Liver (tissue), 9 donors: ENCODE measurements around the gene MAP3K4. TPM values are rescaled to one million over a fixed set of nuclear protein-coding genes. Genes with fewer than 3 reads are reported as not detected.

ENCODE experiments used
- DNase-seq: peaks from one replicate; pipeline ENCODE4 v3.0.0-alpha.2; 2017; ENCODE audit warnings: low spot score
- H3K27ac ChIP-seq, 2 donors: one replicate each; pipeline ENCODE4 v1.7.0; 2013; ENCODE audit warnings: inconsistent platforms in 2 of 2, low read length in 2 of 2, control low read depth in 1 of 2, low read depth in 1 of 2, mild to moderate bottlenecking in 1 of 2
- H3K27me3 ChIP-seq, 4 donors: one replicate each; pipeline versions ENCODE4 v1.6.1 to v1.7.0; 2013; ENCODE audit warnings: low read length in 3 of 4, inconsistent platforms in 1 of 4, mild to moderate bottlenecking in 1 of 4, moderate library complexity in 1 of 4; ENCODE audit not compliant: control insufficient read depth in 4 of 4, insufficient read depth in 4 of 4
- H3K36me3 ChIP-seq, 4 donors: one replicate each; pipeline versions ENCODE4 v1.6.1 to v1.7.0; 2013; ENCODE audit warnings: low read length in 3 of 4, mild to moderate bottlenecking in 3 of 4, low read depth in 1 of 4, moderate library complexity in 1 of 4; ENCODE audit not compliant: control insufficient read depth in 4 of 4, insufficient read depth in 3 of 4
- H3K4me1 ChIP-seq, 4 donors: one replicate each; pipeline versions ENCODE4 v1.6.1 to v1.7.0; 2013; ENCODE audit warnings: low read length in 3 of 4, mild to moderate bottlenecking in 3 of 4, moderate library complexity in 1 of 4; ENCODE audit not compliant: control insufficient read depth in 4 of 4, insufficient read depth in 4 of 4
- H3K4me3 ChIP-seq, 3 donors: one replicate each; pipeline versions ENCODE4 v1.6.1 to v1.7.0; 2013; ENCODE audit warnings: low read length in 3 of 3, control low read depth in 1 of 3, low read depth in 1 of 3, mild to moderate bottlenecking in 1 of 3
- H3K9ac ChIP-seq, 2 donors: one replicate each; pipeline ENCODE4 v1.7.0; 2013; ENCODE audit warnings: low read length in 2 of 2, mild to moderate bottlenecking in 2 of 2, moderate library complexity in 2 of 2, control low read depth in 1 of 2, low read depth in 1 of 2
- H3K9me3 ChIP-seq, 4 donors: one replicate each; pipeline versions ENCODE4 v1.6.1 to v1.7.0; 2013; ENCODE audit warnings: low read length in 3 of 4; ENCODE audit not compliant: control insufficient read depth in 4 of 4
- ATF3 ChIP-seq: IDR thresholded peaks from 2 replicates; pipeline ENCODE4 v1.6.1; 2016; ENCODE audit warnings: antibody characterized with exemption
- CTCF ChIP-seq: fragments of 150-350 bp; IDR thresholded peaks from 2 replicates; pipeline ENCODE4 v1.5.1; 2017; ENCODE audit warnings: improper control_type of control experiment, low read depth, low read length; ENCODE audit not compliant: missing input control
- FOXA1 ChIP-seq: IDR thresholded peaks from 2 replicates; pipeline ENCODE4 v1.6.1; 2016; ENCODE audit warnings: antibody characterized with exemption
- FOXA2 ChIP-seq: IDR thresholded peaks from 2 replicates; pipeline ENCODE4 v1.6.1; 2016; ENCODE audit warnings: antibody characterized with exemption
- GABPA ChIP-seq, 2 donors: IDR thresholded peaks in 1 of 2; conservative IDR thresholded peaks in 1 of 2; 2 replicates each; pipeline ENCODE4 v1.6.1; 2016; ENCODE audit warnings: antibody characterized with exemption in 2 of 2, mild to moderate bottlenecking in 1 of 2, moderate library complexity in 1 of 2
- HNF4A ChIP-seq, 2 donors: conservative IDR thresholded peaks; 2 replicates each; pipeline ENCODE4 v1.6.1; 2016; ENCODE audit warnings: antibody characterized with exemption in 2 of 2, mild to moderate bottlenecking in 2 of 2
- HNF4G ChIP-seq: IDR thresholded peaks from 2 replicates; pipeline ENCODE4 v1.6.1; 2016; ENCODE audit warnings: antibody characterized with exemption
- JUND ChIP-seq, 2 donors: IDR thresholded peaks; 2 replicates each; pipeline ENCODE4 v1.6.1; 2016; ENCODE audit warnings: antibody characterized with exemption in 2 of 2
- NR2F2 ChIP-seq: IDR thresholded peaks from 2 replicates; pipeline ENCODE4 v1.6.1; 2016; ENCODE audit warnings: antibody characterized with exemption
- RAD21 ChIP-seq, 2 donors: IDR thresholded peaks; 2 replicates each; pipeline ENCODE4 v1.6.1; 2016; ENCODE audit warnings: antibody characterized with exemption in 2 of 2, mild to moderate bottlenecking in 2 of 2
- RXRA ChIP-seq, 2 donors: IDR thresholded peaks; 2 replicates each; pipeline ENCODE4 v1.6.1; 2017 to 2018; ENCODE audit warnings: antibody characterized with exemption in 2 of 2, mild to moderate bottlenecking in 1 of 2
- SP1 ChIP-seq: IDR thresholded peaks from 2 replicates; pipeline ENCODE4 v1.6.1; 2018; ENCODE audit warnings: antibody characterized with exemption, mild to moderate bottlenecking
- TAF1 ChIP-seq: conservative IDR thresholded peaks from 2 replicates; pipeline ENCODE4 v1.6.1; 2016; ENCODE audit warnings: antibody characterized with exemption, mild to moderate bottlenecking
- YY1 ChIP-seq: IDR thresholded peaks from 2 replicates; pipeline ENCODE4 v1.6.1; 2016; ENCODE audit warnings: antibody characterized with exemption, mild to moderate bottlenecking
- WGBS: extraction: QIAGEN DNeasy Blood & Tissue Kit; methylation state at CpG from one replicate; pipeline ENCODE4 v1.1.7; 2013; 5-methylcytosine and 5-hydroxymethylcytosine counted together
- polyA plus RNA-seq, 2 donors: library from polyadenylated mRNA; stranded (reverse) in 1 of 2; unstranded in 1 of 2; fragments of 200-250 nt in 1 of 2; fragments of >200 nt in 1 of 2; fragmentation: Nextera tagmentation in 1 of 2; extraction: Ambion mirVana in 1 of 2; gene quantifications; one replicate each; pipeline versions ENCODE4 v1.2.1 to v1.2.3, GENCODE V29; 2013 to 2015
- total RNA-seq, 2 donors: library from RNA; depleted of rRNA; stranded (reverse); fragments of >200 nt; gene quantifications; one replicate each; pipeline ENCODE4 v1.2.3, GENCODE V29; 2014
- TF ChIP-seq, protein P1 (sequence below): IDR thresholded peaks from 2 replicates; pipeline ENCODE4 v1.6.1; 2016; ENCODE audit warnings: antibody characterized with exemption
- TF ChIP-seq, protein P2 (sequence below): IDR thresholded peaks from 2 replicates; pipeline ENCODE4 v1.6.1; 2016; ENCODE audit warnings: antibody characterized with exemption
- TF ChIP-seq, protein P3 (sequence below): IDR thresholded peaks from 2 replicates; pipeline ENCODE4 v1.6.1; 2016; ENCODE audit warnings: antibody characterized with exemption, mild to moderate bottlenecking
- donor health status: healthy.
- donor health status: healthy.
- donor health status: healthy.
- donor health status: healthy.
- donor health status: healthy.

Gene MAP3K4
- total and polyA plus RNA-seq, 4 donors: 4.3 to 20.0 (median 11.7) TPM

GRCh38 chr6:161100072-161100471 lies 108.5 kb downstream of the MAP3K4 start:
- DNase-seq: no peak
- H3K36me3 ChIP-seq: peaks cover 9 to 45% (median 29%) of the 10 kb centered on the region in 4 donors
- 90% methylated on average over 8 of the region's 8 CpGs for WGBS

More at GRCh38 chr6:161100072-161100471, 108.5 kb downstream of the MAP3K4 start:
- H3K9me3 ChIP-seq: no peaks in the 10 kb centered on the region
- H3K4me3 ChIP-seq: no peak overlapping the region
- no peak overlapping the region for H3K9ac ChIP-seq
- no peaks in the 10 kb centered on the region for H3K4me1 ChIP-seq
- TF ChIP-seq HNF4A (conservative IDR thresholded peaks at IDR 0.05) (no peak), ATF3 (no peak), JUND (IDR thresholded peaks at IDR 0.05) (no peak), CTCF (no peak), GABPA (IDR thresholded peaks at IDR 0.05 in 1 of 2, conservative IDR thresholded peaks at IDR 0.05 in 1 of 2) (no peak), YY1 (no peak), TAF1 (no peak), RAD21 (IDR thresholded peaks at IDR 0.05) (no peak), HNF4G (no peak), SP1 (no peak), RXRA (IDR thresholded peaks at IDR 0.05) (no peak), FOXA1 (no peak), NR2F2 (no peak), FOXA2 (no peak)
- TF ChIP-seq, protein P1, sequence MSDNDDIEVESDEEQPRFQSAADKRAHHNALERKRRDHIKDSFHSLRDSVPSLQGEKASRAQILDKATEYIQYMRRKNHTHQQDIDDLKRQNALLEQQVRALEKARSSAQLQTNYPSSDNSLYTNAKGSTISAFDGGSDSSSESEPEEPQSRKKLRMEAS: no peak
- TF ChIP-seq, protein P2, sequence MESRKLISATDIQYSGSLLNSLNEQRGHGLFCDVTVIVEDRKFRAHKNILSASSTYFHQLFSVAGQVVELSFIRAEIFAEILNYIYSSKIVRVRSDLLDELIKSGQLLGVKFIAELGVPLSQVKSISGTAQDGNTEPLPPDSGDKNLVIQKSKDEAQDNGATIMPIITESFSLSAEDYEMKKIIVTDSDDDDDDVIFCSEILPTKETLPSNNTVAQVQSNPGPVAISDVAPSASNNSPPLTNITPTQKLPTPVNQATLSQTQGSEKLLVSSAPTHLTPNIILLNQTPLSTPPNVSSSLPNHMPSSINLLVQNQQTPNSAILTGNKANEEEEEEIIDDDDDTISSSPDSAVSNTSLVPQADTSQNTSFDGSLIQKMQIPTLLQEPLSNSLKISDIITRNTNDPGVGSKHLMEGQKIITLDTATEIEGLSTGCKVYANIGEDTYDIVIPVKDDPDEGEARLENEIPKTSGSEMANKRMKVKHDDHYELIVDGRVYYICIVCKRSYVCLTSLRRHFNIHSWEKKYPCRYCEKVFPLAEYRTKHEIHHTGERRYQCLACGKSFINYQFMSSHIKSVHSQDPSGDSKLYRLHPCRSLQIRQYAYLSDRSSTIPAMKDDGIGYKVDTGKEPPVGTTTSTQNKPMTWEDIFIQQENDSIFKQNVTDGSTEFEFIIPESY: no peak
- TF ChIP-seq, protein P3, sequence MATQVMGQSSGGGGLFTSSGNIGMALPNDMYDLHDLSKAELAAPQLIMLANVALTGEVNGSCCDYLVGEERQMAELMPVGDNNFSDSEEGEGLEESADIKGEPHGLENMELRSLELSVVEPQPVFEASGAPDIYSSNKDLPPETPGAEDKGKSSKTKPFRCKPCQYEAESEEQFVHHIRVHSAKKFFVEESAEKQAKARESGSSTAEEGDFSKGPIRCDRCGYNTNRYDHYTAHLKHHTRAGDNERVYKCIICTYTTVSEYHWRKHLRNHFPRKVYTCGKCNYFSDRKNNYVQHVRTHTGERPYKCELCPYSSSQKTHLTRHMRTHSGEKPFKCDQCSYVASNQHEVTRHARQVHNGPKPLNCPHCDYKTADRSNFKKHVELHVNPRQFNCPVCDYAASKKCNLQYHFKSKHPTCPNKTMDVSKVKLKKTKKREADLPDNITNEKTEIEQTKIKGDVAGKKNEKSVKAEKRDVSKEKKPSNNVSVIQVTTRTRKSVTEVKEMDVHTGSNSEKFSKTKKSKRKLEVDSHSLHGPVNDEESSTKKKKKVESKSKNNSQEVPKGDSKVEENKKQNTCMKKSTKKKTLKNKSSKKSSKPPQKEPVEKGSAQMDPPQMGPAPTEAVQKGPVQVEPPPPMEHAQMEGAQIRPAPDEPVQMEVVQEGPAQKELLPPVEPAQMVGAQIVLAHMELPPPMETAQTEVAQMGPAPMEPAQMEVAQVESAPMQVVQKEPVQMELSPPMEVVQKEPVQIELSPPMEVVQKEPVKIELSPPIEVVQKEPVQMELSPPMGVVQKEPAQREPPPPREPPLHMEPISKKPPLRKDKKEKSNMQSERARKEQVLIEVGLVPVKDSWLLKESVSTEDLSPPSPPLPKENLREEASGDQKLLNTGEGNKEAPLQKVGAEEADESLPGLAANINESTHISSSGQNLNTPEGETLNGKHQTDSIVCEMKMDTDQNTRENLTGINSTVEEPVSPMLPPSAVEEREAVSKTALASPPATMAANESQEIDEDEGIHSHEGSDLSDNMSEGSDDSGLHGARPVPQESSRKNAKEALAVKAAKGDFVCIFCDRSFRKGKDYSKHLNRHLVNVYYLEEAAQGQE: no peak
- H3K27ac ChIP-seq: no peak overlapping the region
- no peaks in the 10 kb centered on the region for H3K27me3 ChIP-seq
